Activated CD4-positive, alpha-beta memory T cell treated with anti-CD3 and anti-CD28 coated beads for 36 hours (primary cell): Measurements from ENCODE around the gene WNT10A. TPM values are rescaled to one million over a fixed set of nuclear protein-coding genes. Genes with fewer than 3 reads are reported as not detected.

Experiments used
- CTCF ChIA-PET: fragments of 350-600 bp; sonication (Branson Sonifier 250); formaldehyde crosslinking; loops from one replicate; lab custom pipeline; 2021; ENCODE audit warnings: antibody characterized with exemption, inconsistent platforms; lab: Charles Lee
- POLR2A ChIA-PET: fragments of 350-600 bp; sonication (Branson Sonifier 250); formaldehyde crosslinking; loops from one replicate; lab custom pipeline; 2021; ENCODE audit warnings: antibody characterized with exemption; lab: Charles Lee
- DNase-seq: peaks from one replicate; pipeline ENCODE4 v3.0.0-alpha.2; 2020
- H3K27ac Mint-ChIP-seq: one replicate; pipeline ENCODE4 v1.8.0; 2021; ENCODE audit warnings: mixed read lengths
- H3K27me3 Mint-ChIP-seq: one replicate; pipeline ENCODE4 v1.8.0; 2021; ENCODE audit warnings: mixed read lengths
- H3K36me3 Mint-ChIP-seq: one replicate; pipeline ENCODE4 v1.8.0; 2021; ENCODE audit warnings: mixed read lengths
- H3K4me1 Mint-ChIP-seq: one replicate; pipeline ENCODE4 v1.8.0; 2021; ENCODE audit warnings: low read depth, mixed read lengths
- H3K4me3 Mint-ChIP-seq: one replicate; pipeline ENCODE4 v1.8.0; 2021; ENCODE audit warnings: mild to moderate bottlenecking, mixed read lengths
- H3K9me3 Mint-ChIP-seq: one replicate; pipeline ENCODE4 v1.8.0; 2021; ENCODE audit warnings: mixed read lengths
- intact Hi-C: fragments of 100-400 bp; cut with micrococcal nuclease; formaldehyde crosslinking; loops from one replicate; pipeline ENCODE4 v1.15.1; 2023
- total RNA-seq, 2 experiments: library from RNA; stranded (reverse); gene quantifications; one replicate each; pipeline ENCODE4 v1.2.3, GENCODE V29; 2021

Gene WNT10A
- total RNA-seq, 2 experiments from 2014 or later, result 5.0 to 5.2 TPM

DNA sequence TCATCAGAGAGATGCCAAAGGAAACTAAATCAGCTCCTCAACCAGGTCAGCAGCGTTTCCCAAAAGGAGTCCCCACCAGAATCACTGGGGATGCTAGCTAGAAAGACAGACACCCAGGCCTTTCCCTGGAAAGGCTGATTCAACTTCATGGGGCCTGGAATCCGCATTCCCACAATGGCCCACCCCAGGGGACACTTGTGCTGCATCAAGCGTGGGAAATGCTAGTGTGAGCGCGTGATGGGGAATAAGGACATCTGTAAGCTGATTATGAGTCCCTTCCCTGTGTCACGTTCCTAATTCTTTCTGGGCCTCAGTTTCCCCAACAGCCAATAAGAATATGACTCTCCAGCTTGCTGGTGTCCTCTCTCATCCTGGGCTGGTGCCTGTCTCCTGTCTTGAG lies 2.2 kb upstream of the WNT10A start:
- Mint-ChIP-seq H3K27me3 (peaks cover 17% of the 10 kb centered on the region), H3K27ac (peak overlapping the region; percentile 23), H3K4me1 (peaks cover 41% of the 10 kb centered on the region), H3K36me3 (no peaks in the 10 kb centered on the region), H3K9me3 (no peaks in the 10 kb centered on the region), H3K4me3 (no peak overlapping the region)
- ChIA-PET CTCF (interaction anchor here (0.8 to 22.6 kb wide), 3 partner anchors 16 to 116 kb away, joined by 3 to 1400 read pairs (median 9); no protein-coding TSS in a partner anchor), POLR2A (interaction anchor here (14.2 kb wide), 1 partner anchor 17 kb away, joined by 215 read pairs; no protein-coding TSS in a partner anchor)
- intact Hi-C loops, result loop anchor here (5.0 kb wide), 1 partner anchor 104 kb away; no protein-coding TSS in a partner anchor
- DNase-seq, result no peak

GRCh38 chr2:218878926-218879761 lies 1.5 kb upstream of the WNT10A start:
- Mint-ChIP-seq H3K27me3 (peaks cover 14% of the 10 kb centered on the region), H3K36me3 (no peaks in the 10 kb centered on the region), H3K9me3 (no peaks in the 10 kb centered on the region), H3K27ac (peak overlapping the region; percentile 67), H3K4me1 (peaks cover 43% of the 10 kb centered on the region), H3K4me3 (peak overlapping the region; percentile 79)
- intact Hi-C loops, result loop anchor here (5.0 kb wide), 1 partner anchor 103 kb away; no protein-coding TSS in a partner anchor
- no peak for DNase-seq
- ChIA-PET POLR2A (interaction anchor here (14.2 kb wide), 1 partner anchor 16 kb away, joined by 215 read pairs; no protein-coding TSS in a partner anchor), CTCF (interaction anchor here (0.9 to 22.6 kb wide), 6 partner anchors 10 to 117 kb away, joined by 3 to 1400 read pairs (median 6); no protein-coding TSS in a partner anchor)

DNA sequence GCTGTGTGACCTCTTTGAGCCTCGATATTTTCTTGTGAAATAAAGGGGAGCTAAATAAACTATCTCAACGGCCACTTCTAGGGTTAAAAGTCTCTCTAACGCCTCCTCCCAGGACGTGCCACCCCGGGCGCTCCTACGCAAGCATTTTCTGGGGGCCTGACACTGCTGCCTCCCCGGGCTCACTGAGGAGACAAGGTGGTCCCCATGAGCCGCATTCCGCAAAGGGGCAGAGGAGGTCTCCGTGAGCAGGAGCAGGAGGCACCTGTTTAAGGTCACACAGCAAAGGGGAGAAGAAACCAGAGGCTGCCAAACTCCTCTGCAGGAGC lies 913 bp upstream of the WNT10A start:
- DNase-seq, result no peak
- intact Hi-C loops, result loop anchor here (1.0 to 5.0 kb wide), 2 partner anchors 17 to 103 kb away; no protein-coding TSS in a partner anchor
- Mint-ChIP-seq H3K9me3 (no peaks in the 10 kb centered on the region), H3K36me3 (no peaks in the 10 kb centered on the region), H3K27ac (peak overlapping the region; percentile 67), H3K27me3 (peaks cover 9% of the 10 kb centered on the region), H3K4me3 (peak overlapping the region; percentile 79), H3K4me1 (peaks cover 48% of the 10 kb centered on the region)
- POLR2A ChIA-PET, result interaction anchor here (14.2 kb wide), 1 partner anchor 16 kb away, joined by 215 read pairs; no protein-coding TSS in a partner anchor
- CTCF ChIA-PET, result interaction anchor here (0.9 to 22.6 kb wide), 5 partner anchors 10 to 116 kb away, joined by 3 to 1400 read pairs (median 5); no protein-coding TSS in a partner anchor

DNA sequence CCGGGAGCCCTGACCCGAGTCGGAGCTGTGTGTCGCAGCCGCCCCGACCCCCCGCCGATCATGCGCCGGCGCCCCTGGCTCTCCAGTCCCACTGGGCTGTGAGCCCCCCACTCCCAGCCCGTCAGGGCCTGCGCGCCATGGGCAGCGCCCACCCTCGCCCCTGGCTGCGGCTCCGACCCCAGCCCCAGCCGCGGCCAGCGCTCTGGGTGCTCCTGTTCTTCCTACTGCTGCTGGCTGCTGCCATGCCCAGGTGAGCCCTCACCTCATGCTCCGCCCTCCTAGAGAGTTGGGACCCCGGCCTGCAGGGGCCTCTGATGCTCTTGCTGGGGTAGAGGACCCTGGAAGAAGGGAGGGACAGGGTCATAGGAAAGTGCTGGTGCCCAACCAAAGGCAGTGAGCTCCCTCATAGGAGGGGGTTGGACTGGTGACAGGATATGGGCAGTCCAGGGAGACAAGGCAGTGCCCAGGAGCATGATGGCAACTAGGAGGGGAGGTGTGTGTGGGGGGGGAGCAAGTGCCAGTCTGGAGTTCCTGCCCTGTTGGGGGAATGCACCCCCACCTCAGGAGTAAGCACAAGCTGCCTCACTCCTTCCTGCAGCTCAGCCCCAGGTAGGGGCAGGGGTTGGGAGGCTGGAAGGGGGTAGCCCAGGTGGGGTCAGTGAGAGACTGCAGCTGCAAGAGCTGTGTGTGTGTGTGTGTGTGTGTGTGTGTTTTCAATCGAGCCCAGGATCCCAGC lies 375 bp downstream of the WNT10A start:
- intact Hi-C loops, result loop anchor here (1.0 kb wide), 1 partner anchor 15 kb away; no protein-coding TSS in a partner anchor
- H3K4me1 Mint-ChIP-seq, result peaks cover 54% of the 10 kb centered on the region
- H3K4me3 Mint-ChIP-seq, result peak overlapping the region; percentile 74
- no peaks in the 10 kb centered on the region for H3K9me3 Mint-ChIP-seq
- H3K27ac Mint-ChIP-seq, result peak overlapping the region; percentile 70
- DNase-seq, result no peak
- H3K36me3 Mint-ChIP-seq, result no peaks in the 10 kb centered on the region
- H3K27me3 Mint-ChIP-seq, result peaks cover 6% of the 10 kb centered on the region
- CTCF ChIA-PET, result interaction anchor here (1.1 to 22.6 kb wide), 5 partner anchors 12 to 115 kb away, joined by 3 to 1400 read pairs (median 4); no protein-coding TSS in a partner anchor
- POLR2A ChIA-PET, result interaction anchor here (0.7 to 14.2 kb wide), 2 partner anchors 14 to 23 kb away, joined by 4 to 215 read pairs; no protein-coding TSS in a partner anchor

DNA sequence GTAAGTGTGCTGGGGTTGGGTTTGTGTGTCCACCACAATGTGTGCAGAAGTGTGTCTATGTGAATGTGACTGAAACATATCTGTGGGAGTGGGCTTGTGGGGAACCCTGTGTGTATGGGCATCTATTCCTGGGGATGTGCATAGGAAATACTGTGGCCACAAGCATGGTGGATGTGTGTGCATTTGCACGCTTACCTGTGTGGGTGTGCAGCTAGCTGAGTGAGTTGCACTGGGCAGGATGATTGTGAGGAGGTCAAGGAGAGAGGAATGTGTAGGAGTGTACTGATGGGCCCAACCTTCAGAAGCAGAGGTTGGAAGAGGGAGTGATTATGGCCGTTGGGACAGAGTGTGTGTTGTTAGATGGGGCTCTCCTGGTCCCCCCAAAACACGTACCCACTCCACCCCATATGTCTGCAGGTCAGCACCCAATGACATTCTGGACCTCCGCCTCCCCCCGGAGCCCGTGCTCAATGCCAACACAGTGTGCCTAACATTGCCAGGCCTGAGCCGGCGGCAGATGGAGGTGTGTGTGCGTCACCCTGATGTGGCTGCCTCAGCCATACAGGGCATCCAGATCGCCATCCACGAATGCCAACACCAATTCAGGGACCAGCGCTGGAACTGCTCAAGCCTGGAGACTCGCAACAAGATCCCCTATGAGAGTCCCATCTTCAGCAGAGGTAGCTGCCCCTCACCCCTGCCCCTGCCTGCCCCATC lies 1.2 kb downstream of the WNT10A start:
- DNase-seq, result no peak
- Mint-ChIP-seq H3K9me3 (no peaks in the 10 kb centered on the region), H3K27me3 (peaks cover 4% of the 10 kb centered on the region), H3K4me3 (peak overlapping the region; percentile 74), H3K27ac (no peak overlapping the region), H3K36me3 (no peaks in the 10 kb centered on the region), H3K4me1 (peaks cover 55% of the 10 kb centered on the region)
- ChIA-PET POLR2A (interaction anchor here (14.2 kb wide), 1 partner anchor 13 kb away, joined by 215 read pairs; no protein-coding TSS in a partner anchor), CTCF (interaction anchor here (1.1 to 22.6 kb wide), 4 partner anchors 13 to 114 kb away, joined by 3 to 1400 read pairs (median 6); no protein-coding TSS in a partner anchor)
- intact Hi-C loops, result no loop called here

- Mint-ChIP-seq H3K4me1 (peaks cover 51% of the 10 kb centered on the region), H3K4me3 (no peak overlapping the region), H3K27ac (peak overlapping the region; percentile 66), H3K9me3 (no peaks in the 10 kb centered on the region), H3K36me3 (no peaks in the 10 kb centered on the region), H3K27me3 (peaks cover 4% of the 10 kb centered on the region)
- POLR2A ChIA-PET, result interaction anchor here (14.2 kb wide), 1 partner anchor 13 kb away, joined by 215 read pairs; no protein-coding TSS in a partner anchor
- no peak for DNase-seq
- CTCF ChIA-PET, result interaction anchor here (0.6 to 22.6 kb wide), 3 partner anchors 12 to 282 kb away, joined by 4 to 1400 read pairs (median 4); no protein-coding TSS in a partner anchor
- intact Hi-C loops, result no loop called here
These were observed 1.8 kb downstream of the WNT10A start for GRCh38 chr2:218882461-218882816.

- peak overlapping the region; percentile 54 for H3K4me3 Mint-ChIP-seq
- peaks cover 51% of the 10 kb centered on the region for H3K4me1 Mint-ChIP-seq
- H3K27me3 Mint-ChIP-seq, result peaks cover 4% of the 10 kb centered on the region
- ChIA-PET CTCF (interaction anchor here (0.6 to 22.6 kb wide), 3 partner anchors 12 to 283 kb away, joined by 4 to 1400 read pairs (median 4); no protein-coding TSS in a partner anchor), POLR2A (interaction anchor here (14.2 kb wide), 1 partner anchor 12 kb away, joined by 215 read pairs; no protein-coding TSS in a partner anchor)
- intact Hi-C loops, result no loop called here
- no peaks in the 10 kb centered on the region for H3K36me3 Mint-ChIP-seq
- no peaks in the 10 kb centered on the region for H3K9me3 Mint-ChIP-seq
- peak overlapping the region; percentile 66 for H3K27ac Mint-ChIP-seq
- peak; percentile 59 for DNase-seq
These were observed 2.3 kb downstream of the WNT10A start for GRCh38 chr2:218882866-218883366.

GRCh38 chr2:218883491-218884490 lies 3.1 kb downstream of the WNT10A start:
- H3K9me3 Mint-ChIP-seq, result no peaks in the 10 kb centered on the region
- H3K27ac Mint-ChIP-seq, result peak overlapping the region; percentile 66
- peaks cover 51% of the 10 kb centered on the region for H3K4me1 Mint-ChIP-seq
- CTCF ChIA-PET, result interaction anchor here (1.1 to 22.6 kb wide), 3 partner anchors 5 to 31 kb away, joined by 4 to 1400 read pairs (median 1400); partner anchors contain the start of gene WNT10A
- no peaks in the 10 kb centered on the region for H3K36me3 Mint-ChIP-seq
- peaks cover 4% of the 10 kb centered on the region for H3K27me3 Mint-ChIP-seq
- intact Hi-C loops, result no loop called here
- POLR2A ChIA-PET, result interaction anchor here (0.6 to 14.2 kb wide), 2 partner anchors 12 to 668 kb away, joined by 3 to 215 read pairs; no protein-coding TSS in a partner anchor
- peak; percentile 47 for DNase-seq
- peak overlapping the region; percentile 61 for H3K4me3 Mint-ChIP-seq

DNA sequence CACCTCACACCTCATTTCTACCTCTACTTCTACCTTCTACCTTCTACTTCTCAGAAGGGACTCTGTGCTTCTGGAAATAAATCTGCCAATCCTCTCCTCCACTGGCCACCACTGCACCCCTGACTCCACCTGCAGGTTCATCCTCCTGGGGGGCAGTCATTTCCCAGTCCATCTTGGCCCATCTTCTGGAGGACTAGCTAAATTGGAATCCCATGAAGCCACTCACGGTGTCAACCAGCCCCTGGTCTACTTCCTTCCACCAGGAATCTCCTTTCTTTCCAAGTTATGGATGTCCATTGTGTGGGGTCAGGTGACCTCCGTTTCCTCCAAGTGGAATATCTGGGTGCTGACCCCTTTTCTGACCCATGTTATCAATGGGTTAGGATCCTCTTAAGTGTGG lies 3.9 kb downstream of the WNT10A start:
- Mint-ChIP-seq H3K36me3 (no peaks in the 10 kb centered on the region), H3K27me3 (peaks cover 4% of the 10 kb centered on the region)
- intact Hi-C loops, result no loop called here

More for the DNA sequence above, 3.9 kb downstream of the WNT10A start:
- no peak overlapping the region for H3K27ac Mint-ChIP-seq
- H3K4me1 Mint-ChIP-seq, result peaks cover 47% of the 10 kb centered on the region
- DNase-seq, result no peak
- CTCF ChIA-PET, result interaction anchor here (22.4 to 22.6 kb wide), 2 partner anchors 6 to 10 kb away, joined by 1400 read pairs; partner anchors contain the start of gene WNT10A
- POLR2A ChIA-PET, result interaction anchor here (0.6 to 14.2 kb wide), 2 partner anchors 11 to 669 kb away, joined by 3 to 215 read pairs; no protein-coding TSS in a partner anchor
- peak overlapping the region; percentile 42 for H3K4me3 Mint-ChIP-seq
- H3K9me3 Mint-ChIP-seq, result no peaks in the 10 kb centered on the region
